ENCODE data around the gene EGFR. TPM values are rescaled to one million over a fixed set of nuclear protein-coding genes. Genes with fewer than 3 reads are reported as not detected.

Gene EGFR
- total RNA-seq, 1 donor: 98.9 TPM

- no peak for TF ChIP-seq CTCF (IDR thresholded peaks at IDR 0.05; ENCODE audit: insufficient read depth, low read depth, low read length)
- H3K4me3 ChIP-seq (ENCODE audit: low read depth, low read length): no peak overlapping the region
- no peak for DNase-seq (ENCODE audit: low read depth)
Observed at GRCh38 chr7:55235801-55236200, 217.0 kb downstream of the EGFR start.

- no peak overlapping the region for H3K4me3 ChIP-seq (ENCODE audit: low read depth, low read length)
- TF ChIP-seq CTCF (IDR thresholded peaks at IDR 0.05; ENCODE audit: insufficient read depth, low read depth, low read length): no peak
- no peak for DNase-seq (ENCODE audit: low read depth)
Observed at GRCh38 chr7:55236476-55236875, 217.7 kb downstream of the EGFR start.

GRCh38 chr7:55237156-55237893 is 218.5 kb downstream of the EGFR start:
- H3K4me3 ChIP-seq (ENCODE audit: low read depth, low read length): no peak overlapping the region
- no peak for TF ChIP-seq CTCF (IDR thresholded peaks at IDR 0.05; ENCODE audit: insufficient read depth, low read depth, low read length)
- no peak for DNase-seq (ENCODE audit: low read depth)

GRCh38 chr7:55239406-55239805 is 220.6 kb downstream of the EGFR start:
- TF ChIP-seq CTCF (IDR thresholded peaks at IDR 0.05; ENCODE audit: insufficient read depth, low read depth, low read length): no peak
- no peak for DNase-seq (ENCODE audit: low read depth)
- H3K4me3 ChIP-seq (ENCODE audit: low read depth, low read length): no peak overlapping the region

GRCh38 chr7:55240418-55241142 is 221.8 kb downstream of the EGFR start:
- no peak for TF ChIP-seq CTCF (IDR thresholded peaks at IDR 0.05; ENCODE audit: insufficient read depth, low read depth, low read length)
- H3K4me3 ChIP-seq (ENCODE audit: low read depth, low read length): no peak overlapping the region
- no peak for DNase-seq (ENCODE audit: low read depth)

- no peak for DNase-seq (ENCODE audit: low read depth)
- H3K4me3 ChIP-seq (ENCODE audit: low read depth, low read length): no peak overlapping the region
- no peak for TF ChIP-seq CTCF (IDR thresholded peaks at IDR 0.05; ENCODE audit: insufficient read depth, low read depth, low read length)
Observed at GRCh38 chr7:55241958-55242357, 223.1 kb downstream of the EGFR start.

All from fibroblast of villous mesenchyme (primary cell).